GM12875 (cell line): ENCODE results near the gene RRP1B.
"Not testable (repeated sequence)": the region's sequence is repeated elsewhere in the genome, so short reads cannot be mapped to it uniquely, and the experiment has no call there.

Source experiments
- H3K4me3 ChIP-seq: one replicate; pipeline ENCODE4 v1.5.1; 2011; ENCODE audit warnings: low read depth, low read length, control low read depth
- CTCF ChIP-seq: IDR thresholded peaks from 2 replicates; pipeline ENCODE4 v1.5.1; 2011; ENCODE audit warnings: low read depth, mild to moderate bottlenecking, control low read depth, inconsistent platforms, low read length, moderate library complexity, borderline replicate concordance; ENCODE audit not compliant: insufficient read depth

The RRP1B gene

GRCh38 chr21:43643193-43643592, 16.2 kb upstream of the RRP1B start:
- TF ChIP-seq CTCF, result no peak
- H3K4me3 ChIP-seq, result no peak overlapping the region

- no peak overlapping the region for H3K4me3 ChIP-seq
- no peak for TF ChIP-seq CTCF
Measured at GRCh38 chr21:43644071-43644470, 15.3 kb upstream of the RRP1B start.

DNA sequence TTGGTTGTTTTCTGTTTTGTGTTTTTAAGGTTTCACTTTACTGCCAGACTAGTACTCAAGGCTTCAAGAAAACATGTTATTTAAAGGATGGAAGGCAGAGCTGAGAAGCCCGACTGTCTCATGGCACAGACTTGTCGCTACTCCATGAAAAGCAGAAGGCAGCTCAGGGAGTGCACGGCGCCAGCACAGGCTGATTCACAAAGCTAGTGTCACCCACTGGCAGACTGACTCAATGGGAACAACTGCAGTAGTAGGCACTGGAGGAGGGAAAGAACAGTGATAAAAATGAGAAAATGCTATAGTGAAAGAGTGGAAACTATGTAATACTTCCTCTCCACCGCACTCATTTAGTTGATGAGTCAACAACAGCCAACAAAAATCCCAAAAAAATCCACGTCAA, 14.8 kb upstream of the RRP1B start:
- TF ChIP-seq CTCF, result no peak
- no peak overlapping the region for H3K4me3 ChIP-seq

- H3K4me3 ChIP-seq, result no peak overlapping the region
- peak; percentile 22; the same call in 1 of the 2 replicates for TF ChIP-seq CTCF
Measured at GRCh38 chr21:43645136-43645891, 14.0 kb upstream of the RRP1B start.

DNA sequence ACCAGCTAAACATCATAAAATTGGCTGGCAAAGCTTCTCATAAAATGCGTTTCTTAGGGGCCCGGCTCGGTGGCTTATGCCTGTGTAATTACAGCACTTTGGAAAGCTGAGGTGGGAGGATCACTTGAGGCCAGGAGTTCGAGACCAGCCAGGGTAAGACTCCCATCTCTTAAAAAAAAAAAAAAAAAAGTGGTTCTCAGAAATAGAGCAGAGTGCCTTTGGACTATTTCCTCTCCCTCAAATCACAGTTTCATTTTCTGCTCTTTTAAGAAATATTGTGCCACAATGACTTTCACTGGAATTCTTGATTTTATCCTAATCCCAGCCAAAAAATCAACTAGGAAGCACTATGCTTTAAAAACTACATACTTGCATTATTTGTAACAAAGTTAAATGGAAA, 13.4 kb upstream of the RRP1B start:
- TF ChIP-seq CTCF, result no peak
- no peak overlapping the region for H3K4me3 ChIP-seq

- no peak overlapping the region for H3K4me3 ChIP-seq
- peak; percentile 98 for TF ChIP-seq CTCF
Measured at GRCh38 chr21:43646550-43647260, 12.7 kb upstream of the RRP1B start.

- H3K4me3 ChIP-seq, result no peak overlapping the region
- no peak for TF ChIP-seq CTCF
Measured at GRCh38 chr21:43648171-43648570, 11.2 kb upstream of the RRP1B start.

DNA sequence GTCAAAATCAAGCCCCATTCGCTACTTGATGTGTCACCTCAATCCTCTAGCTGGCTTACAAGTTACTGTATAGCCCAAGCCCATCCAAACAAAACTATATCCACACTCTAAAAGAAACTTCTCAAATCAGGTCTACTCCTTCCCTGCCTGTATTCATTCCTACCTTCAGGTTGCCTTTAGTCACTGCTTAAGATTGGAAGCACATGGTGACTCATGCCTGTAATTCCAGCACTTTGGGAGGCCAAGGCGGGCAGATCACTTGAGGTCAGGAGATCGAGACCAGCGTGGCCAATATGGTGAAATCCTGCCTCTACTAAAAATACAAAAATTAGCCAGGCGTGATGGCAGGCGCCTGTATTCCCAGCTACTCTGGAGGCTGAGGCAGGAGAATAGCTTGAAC, 7.4 kb upstream of the RRP1B start:
- not testable (repeated sequence) for H3K4me3 ChIP-seq
